ENCODE data around the gene DUS3L. TPM values are rescaled to one million over a fixed set of nuclear protein-coding genes. Genes with fewer than 3 reads are reported as not detected.

DUS3L gene
- total and polyA plus RNA-seq, 2 experiments from 2014 or later: 26.7 to 28.9 TPM

DNA sequence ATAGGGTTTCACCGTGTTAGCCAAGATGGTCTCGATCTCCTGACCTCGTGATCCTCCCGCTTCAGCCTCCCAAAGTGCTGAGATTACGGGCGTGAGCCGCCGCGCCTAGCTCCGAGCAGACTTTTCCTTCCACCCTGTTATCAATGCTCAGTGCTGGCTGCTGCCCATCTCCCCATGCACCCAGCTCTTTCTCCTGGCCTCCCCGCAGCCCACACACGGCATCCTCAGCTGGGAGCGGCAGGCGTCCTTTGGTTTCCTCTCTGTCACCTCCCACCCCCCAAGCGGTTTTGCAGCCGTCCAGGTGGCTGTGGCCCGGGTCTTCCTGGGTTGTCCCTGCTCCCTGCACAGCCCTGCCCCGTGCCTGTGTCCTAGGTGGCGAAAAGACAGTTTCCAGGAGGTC is 18.5 kb downstream of the DUS3L start:
- 95% methylated on average over 19 of the region's 19 CpGs for WGBS (ENCODE audit: low lambda C conversion rate, missing lambda C conversion rate)
- no peak overlapping the region for H3K27ac ChIP-seq
- TF ChIP-seq EZH2phosphoT487 (IDR thresholded peaks at IDR 0.05; ENCODE audit: low read depth, severe bottlenecking, unreplicated experiment): no peak
- TF ChIP-seq, protein P1, sequence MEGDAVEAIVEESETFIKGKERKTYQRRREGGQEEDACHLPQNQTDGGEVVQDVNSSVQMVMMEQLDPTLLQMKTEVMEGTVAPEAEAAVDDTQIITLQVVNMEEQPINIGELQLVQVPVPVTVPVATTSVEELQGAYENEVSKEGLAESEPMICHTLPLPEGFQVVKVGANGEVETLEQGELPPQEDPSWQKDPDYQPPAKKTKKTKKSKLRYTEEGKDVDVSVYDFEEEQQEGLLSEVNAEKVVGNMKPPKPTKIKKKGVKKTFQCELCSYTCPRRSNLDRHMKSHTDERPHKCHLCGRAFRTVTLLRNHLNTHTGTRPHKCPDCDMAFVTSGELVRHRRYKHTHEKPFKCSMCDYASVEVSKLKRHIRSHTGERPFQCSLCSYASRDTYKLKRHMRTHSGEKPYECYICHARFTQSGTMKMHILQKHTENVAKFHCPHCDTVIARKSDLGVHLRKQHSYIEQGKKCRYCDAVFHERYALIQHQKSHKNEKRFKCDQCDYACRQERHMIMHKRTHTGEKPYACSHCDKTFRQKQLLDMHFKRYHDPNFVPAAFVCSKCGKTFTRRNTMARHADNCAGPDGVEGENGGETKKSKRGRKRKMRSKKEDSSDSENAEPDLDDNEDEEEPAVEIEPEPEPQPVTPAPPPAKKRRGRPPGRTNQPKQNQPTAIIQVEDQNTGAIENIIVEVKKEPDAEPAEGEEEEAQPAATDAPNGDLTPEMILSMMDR (IDR thresholded peaks at IDR 0.05; ENCODE audit: poor library complexity): no peak
- no peak for TF ChIP-seq EZH2 (IDR thresholded peaks at IDR 0.05; ENCODE audit: borderline replicate concordance)
- H3K9me2 ChIP-seq (replicated peaks; ENCODE audit: insufficient read depth): no peaks in the 10 kb centered on the region
- no peaks in the 10 kb centered on the region for H3K79me2 ChIP-seq
- H3K36me3 ChIP-seq (replicated peaks; ENCODE audit: insufficient read depth, low read depth): no peaks in the 10 kb centered on the region
- no peaks in the 10 kb centered on the region for H3K27me3 ChIP-seq
- no peaks in the 10 kb centered on the region for H3K4me1 ChIP-seq (ENCODE audit: insufficient read depth)
- H3K4me3 ChIP-seq: no peak overlapping the region
- no peak for DNase-seq (ENCODE audit: low spot score)
- H3K4me2 ChIP-seq: no peak overlapping the region
- H3K9me3 ChIP-seq (ENCODE audit: low read depth): no peaks in the 10 kb centered on the region
- no peak overlapping the region for H2AFZ ChIP-seq
- H4K20me1 ChIP-seq (ENCODE audit: insufficient read depth, poor library complexity, severe bottlenecking): no peaks in the 10 kb centered on the region

DNA sequence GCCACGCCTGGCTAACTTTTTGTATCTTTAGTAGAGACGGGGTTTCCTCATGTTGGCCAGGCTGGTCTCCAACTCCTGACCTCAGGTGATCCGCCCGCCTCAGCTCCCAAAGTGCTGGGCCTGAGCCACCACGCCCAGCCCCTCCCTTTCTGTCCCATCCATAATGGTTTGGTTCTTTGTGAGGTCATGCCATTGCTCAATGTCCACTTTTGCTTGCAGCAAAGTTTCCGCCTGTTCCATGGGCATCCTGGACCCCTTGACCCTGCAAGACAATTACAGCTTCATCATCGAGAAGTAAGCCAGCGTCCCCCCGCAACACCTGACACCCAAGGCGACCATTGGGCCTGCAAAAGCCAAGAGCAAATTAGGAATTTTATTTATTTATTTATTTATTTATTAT is 23.0 kb downstream of the DUS3L start:
- no peak overlapping the region for H3K4me3 ChIP-seq
- no peaks in the 10 kb centered on the region for H3K4me1 ChIP-seq (ENCODE audit: insufficient read depth)
- no peak overlapping the region for H3K27ac ChIP-seq
- H3K27me3 ChIP-seq: no peaks in the 10 kb centered on the region
- H3K4me2 ChIP-seq: no peak overlapping the region
- no peak overlapping the region for H2AFZ ChIP-seq
- WGBS (ENCODE audit: low lambda C conversion rate, missing lambda C conversion rate): 96% methylated on average over 10 of the region's 10 CpGs
- no peaks in the 10 kb centered on the region for H3K79me2 ChIP-seq
- DNase-seq (ENCODE audit: low spot score): no peak
- H3K9me2 ChIP-seq (replicated peaks; ENCODE audit: insufficient read depth): no peaks in the 10 kb centered on the region
- H3K36me3 ChIP-seq (replicated peaks; ENCODE audit: insufficient read depth, low read depth): no peaks in the 10 kb centered on the region
- TF ChIP-seq EZH2phosphoT487 (IDR thresholded peaks at IDR 0.05; ENCODE audit: low read depth, severe bottlenecking, unreplicated experiment) (no peak), EZH2 (IDR thresholded peaks at IDR 0.05; ENCODE audit: borderline replicate concordance) (no peak)
- TF ChIP-seq, protein P1 (IDR thresholded peaks at IDR 0.05; ENCODE audit: poor library complexity): no peak
- H3K9me3 ChIP-seq (ENCODE audit: low read depth): no peaks in the 10 kb centered on the region
- no peaks in the 10 kb centered on the region for H4K20me1 ChIP-seq (ENCODE audit: insufficient read depth, poor library complexity, severe bottlenecking)

DNA sequence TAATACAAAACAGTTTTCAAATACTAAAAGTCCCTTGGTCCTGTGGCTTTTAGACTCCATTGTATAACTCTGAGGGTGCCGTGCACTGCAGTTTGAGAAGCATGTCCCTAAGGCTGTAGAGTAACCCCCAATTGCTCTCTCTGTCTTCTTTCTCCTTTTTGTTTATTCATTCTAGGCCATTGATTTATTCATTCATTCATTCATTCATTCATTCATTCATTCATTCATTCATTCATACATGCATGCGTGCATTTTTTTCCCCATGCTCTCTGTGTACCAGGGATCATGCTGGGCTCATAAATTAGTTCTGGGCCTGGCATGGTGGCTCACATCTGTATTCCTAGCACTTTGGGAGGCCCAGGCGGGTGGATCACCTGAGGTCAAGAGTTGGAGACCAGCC is 25.7 kb downstream of the DUS3L start:
- Histone ChIP-seq H3K9me2 (replicated peaks; ENCODE audit: insufficient read depth) (no peaks in the 10 kb centered on the region), H3K27ac (no peak overlapping the region), H3K4me2 (no peak overlapping the region), H2AFZ (no peak overlapping the region), H3K4me1 (ENCODE audit: insufficient read depth) (no peaks in the 10 kb centered on the region), H3K9me3 (ENCODE audit: low read depth) (no peaks in the 10 kb centered on the region), H3K27me3 (no peaks in the 10 kb centered on the region), H3K4me3 (no peak overlapping the region), H3K36me3 (replicated peaks; ENCODE audit: insufficient read depth, low read depth) (no peaks in the 10 kb centered on the region), H3K79me2 (no peaks in the 10 kb centered on the region), H4K20me1 (ENCODE audit: insufficient read depth, poor library complexity, severe bottlenecking) (no peaks in the 10 kb centered on the region)
- TF ChIP-seq EZH2 (IDR thresholded peaks at IDR 0.05; ENCODE audit: borderline replicate concordance): no peak
- TF ChIP-seq EZH2phosphoT487 (IDR thresholded peaks at IDR 0.05; ENCODE audit: low read depth, severe bottlenecking, unreplicated experiment): no peak
- TF ChIP-seq, protein P1 (IDR thresholded peaks at IDR 0.05; ENCODE audit: poor library complexity): no peak
- WGBS (ENCODE audit: low lambda C conversion rate, missing lambda C conversion rate): 95% methylated on average over 3 of the region's 3 CpGs
- DNase-seq (ENCODE audit: low spot score): no peak
